Duodenal mucosa (tissue), 2 donors: ENCODE results near the gene CARMIL1.
A peak's percentile ranks its signal among the peaks of the same experiment; 100 is the strongest.

ENCODE experiments used
- H3K27ac ChIP-seq: one replicate; pipeline ENCODE4 v1.7.0; 2013; ENCODE audit warnings: low read depth, low read length
- H3K27me3 ChIP-seq, 2 donors: one replicate each; pipeline ENCODE4 v1.7.0; 2013; ENCODE audit warnings: low read length in 2 of 2, control low read depth in 1 of 2; ENCODE audit not compliant: insufficient read depth in 2 of 2, control insufficient read depth in 1 of 2
- H3K36me3 ChIP-seq, 2 donors: one replicate each; pipeline ENCODE4 v1.7.0; 2013; ENCODE audit warnings: low read length in 2 of 2, control low read depth in 1 of 2; ENCODE audit not compliant: insufficient read depth in 2 of 2, control insufficient read depth in 1 of 2
- H3K4me1 ChIP-seq, 2 donors: one replicate each; pipeline ENCODE4 v1.7.0; 2013; ENCODE audit warnings: low read length in 2 of 2, control low read depth in 1 of 2; ENCODE audit not compliant: insufficient read depth in 2 of 2, control insufficient read depth in 1 of 2
- H3K4me3 ChIP-seq, 2 donors: one replicate each; pipeline ENCODE4 v1.7.0; 2013; ENCODE audit warnings: low read length in 2 of 2, low read depth in 1 of 2
- H3K9ac ChIP-seq, 2 donors: one replicate each; pipeline ENCODE4 v1.7.0; 2013; ENCODE audit warnings: low read length in 2 of 2, low read depth in 1 of 2
- H3K9me3 ChIP-seq, 2 donors: one replicate each; pipeline ENCODE4 v1.7.0; 2013; ENCODE audit warnings: low read length in 2 of 2, control low read depth in 1 of 2; ENCODE audit not compliant: control insufficient read depth in 1 of 2

The CARMIL1 gene

GRCh38 chr6:25270559-25270958 lies 8.6 kb upstream of the CARMIL1 start:
- Histone ChIP-seq H3K27ac (no peak overlapping the region), H3K9ac (no peak overlapping the region), H3K27me3 (no peaks in the 10 kb centered on the region)

GRCh38 chr6:25275436-25275835 lies 3.7 kb upstream of the CARMIL1 start:
- no peak overlapping the region for H3K27ac ChIP-seq
- H3K4me3 ChIP-seq: peak overlapping the region in 1 of 2 donors; percentile 32
- H3K4me1 ChIP-seq: peaks cover 17 to 25% of the 10 kb centered on the region in 2 donors
- H3K36me3 ChIP-seq: no peaks in the 10 kb centered on the region
- no peak overlapping the region for H3K9ac ChIP-seq
- H3K9me3 ChIP-seq: no peaks in the 10 kb centered on the region
- H3K27me3 ChIP-seq: no peaks in the 10 kb centered on the region

More at GRCh38 chr6:25270559-25270958, 8.6 kb upstream of the CARMIL1 start:
- Histone ChIP-seq H3K36me3 (no peaks in the 10 kb centered on the region), H3K4me3 (no peak overlapping the region), H3K4me1 (no peaks in the 10 kb centered on the region), H3K9me3 (no peaks in the 10 kb centered on the region)

GRCh38 chr6:25277386-25277785 lies 1.8 kb upstream of the CARMIL1 start:
- Histone ChIP-seq H3K27me3 (no peaks in the 10 kb centered on the region), H3K4me3 (no peak overlapping the region), H3K9me3 (no peaks in the 10 kb centered on the region), H3K9ac (no peak overlapping the region), H3K27ac (no peak overlapping the region), H3K36me3 (no peaks in the 10 kb centered on the region), H3K4me1 (peaks cover 25 to 34% of the 10 kb centered on the region in 2 donors)

GRCh38 chr6:25277857-25278256 lies 1.3 kb upstream of the CARMIL1 start:
- H3K27ac ChIP-seq: no peak overlapping the region
- H3K4me1 ChIP-seq: peaks cover 25 to 35% of the 10 kb centered on the region in 2 donors
- peak overlapping the region in 1 of 2 donors; percentile 89 for H3K9ac ChIP-seq
- no peaks in the 10 kb centered on the region for H3K27me3 ChIP-seq
- H3K4me3 ChIP-seq: peak overlapping the region; percentile 91 to 92
- no peaks in the 10 kb centered on the region for H3K9me3 ChIP-seq
- H3K36me3 ChIP-seq: no peaks in the 10 kb centered on the region

GRCh38 chr6:25278261-25278913 lies 787 bp upstream of the CARMIL1 start:
- Histone ChIP-seq H3K4me3 (peak overlapping the region; percentile 91 to 92), H3K36me3 (no peaks in the 10 kb centered on the region), H3K27me3 (no peaks in the 10 kb centered on the region), H3K9ac (peak overlapping the region; percentile 55 to 89), H3K4me1 (peaks cover 25 to 35% of the 10 kb centered on the region in 2 donors), H3K27ac (no peak overlapping the region), H3K9me3 (no peaks in the 10 kb centered on the region)

GRCh38 chr6:25279748-25280343 lies 672 bp downstream of the CARMIL1 start:
- Histone ChIP-seq H3K4me3 (peak overlapping the region; percentile 91 to 92), H3K4me1 (peaks cover 25 to 35% of the 10 kb centered on the region in 2 donors), H3K9me3 (no peaks in the 10 kb centered on the region), H3K27me3 (no peaks in the 10 kb centered on the region), H3K9ac (peak overlapping the region; percentile 89 to 93), H3K27ac (peak overlapping the region; percentile 82), H3K36me3 (no peaks in the 10 kb centered on the region)

GRCh38 chr6:25280344-25281074 lies 1.3 kb downstream of the CARMIL1 start:
- H3K4me3 ChIP-seq: peak overlapping the region; percentile 91 to 92
- no peaks in the 10 kb centered on the region for H3K36me3 ChIP-seq
- H3K9me3 ChIP-seq: no peaks in the 10 kb centered on the region
- peak overlapping the region; percentile 89 to 93 for H3K9ac ChIP-seq
- peak overlapping the region; percentile 82 for H3K27ac ChIP-seq
- peaks cover 25 to 35% of the 10 kb centered on the region in 2 donors for H3K4me1 ChIP-seq
- no peaks in the 10 kb centered on the region for H3K27me3 ChIP-seq

- Histone ChIP-seq H3K4me3 (no peak overlapping the region), H3K4me1 (peaks cover 13 to 18% of the 10 kb centered on the region in 2 donors), H3K9me3 (no peaks in the 10 kb centered on the region), H3K36me3 (no peaks in the 10 kb centered on the region), H3K27me3 (no peaks in the 10 kb centered on the region), H3K27ac (no peak overlapping the region), H3K9ac (no peak overlapping the region)
These were observed 7.7 kb downstream of the CARMIL1 start for GRCh38 chr6:25286891-25287290.

GRCh38 chr6:25287941-25288340 lies 8.8 kb downstream of the CARMIL1 start:
- Histone ChIP-seq H3K4me1 (peaks cover 9 to 13% of the 10 kb centered on the region in 2 donors), H3K27ac (no peak overlapping the region), H3K27me3 (no peaks in the 10 kb centered on the region), H3K9me3 (no peaks in the 10 kb centered on the region), H3K9ac (no peak overlapping the region), H3K36me3 (no peaks in the 10 kb centered on the region), H3K4me3 (no peak overlapping the region)

- H3K27ac ChIP-seq: no peak overlapping the region
- peaks cover 9 to 13% of the 10 kb centered on the region in 2 donors for H3K4me1 ChIP-seq
- H3K27me3 ChIP-seq: no peaks in the 10 kb centered on the region
These were observed 9.3 kb downstream of the CARMIL1 start for GRCh38 chr6:25288518-25288917.

More at GRCh38 chr6:25288518-25288917, 9.3 kb downstream of the CARMIL1 start:
- H3K4me3 ChIP-seq: no peak overlapping the region
- H3K9ac ChIP-seq: no peak overlapping the region
- no peaks in the 10 kb centered on the region for H3K9me3 ChIP-seq
- H3K36me3 ChIP-seq: no peaks in the 10 kb centered on the region
